ENCODE results near the gene KCNIP1.

DNA sequence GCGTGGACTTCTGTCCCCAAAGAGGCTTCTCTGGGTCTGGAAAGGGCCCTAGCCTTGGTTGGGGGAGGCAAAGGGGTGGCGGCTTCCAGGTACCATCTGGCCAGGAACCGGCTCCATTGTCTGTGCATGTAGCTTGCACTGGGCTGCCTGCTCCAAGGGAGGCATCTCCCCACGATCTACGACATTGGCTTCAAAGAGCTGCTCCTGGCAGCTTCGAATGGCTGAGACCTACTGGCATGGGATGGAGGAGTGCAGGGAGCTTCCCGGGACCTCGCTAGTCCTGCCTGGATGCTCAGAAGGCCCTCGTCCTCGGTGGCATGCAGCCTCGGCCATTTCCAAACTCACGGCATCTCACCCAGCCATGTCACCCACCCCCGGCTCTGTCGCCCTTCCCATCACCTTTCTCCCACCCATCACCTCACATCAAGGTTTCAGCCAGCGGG lies 137.8 kb downstream of the KCNIP1 start:
- TF ChIP-seq, protein P1, sequence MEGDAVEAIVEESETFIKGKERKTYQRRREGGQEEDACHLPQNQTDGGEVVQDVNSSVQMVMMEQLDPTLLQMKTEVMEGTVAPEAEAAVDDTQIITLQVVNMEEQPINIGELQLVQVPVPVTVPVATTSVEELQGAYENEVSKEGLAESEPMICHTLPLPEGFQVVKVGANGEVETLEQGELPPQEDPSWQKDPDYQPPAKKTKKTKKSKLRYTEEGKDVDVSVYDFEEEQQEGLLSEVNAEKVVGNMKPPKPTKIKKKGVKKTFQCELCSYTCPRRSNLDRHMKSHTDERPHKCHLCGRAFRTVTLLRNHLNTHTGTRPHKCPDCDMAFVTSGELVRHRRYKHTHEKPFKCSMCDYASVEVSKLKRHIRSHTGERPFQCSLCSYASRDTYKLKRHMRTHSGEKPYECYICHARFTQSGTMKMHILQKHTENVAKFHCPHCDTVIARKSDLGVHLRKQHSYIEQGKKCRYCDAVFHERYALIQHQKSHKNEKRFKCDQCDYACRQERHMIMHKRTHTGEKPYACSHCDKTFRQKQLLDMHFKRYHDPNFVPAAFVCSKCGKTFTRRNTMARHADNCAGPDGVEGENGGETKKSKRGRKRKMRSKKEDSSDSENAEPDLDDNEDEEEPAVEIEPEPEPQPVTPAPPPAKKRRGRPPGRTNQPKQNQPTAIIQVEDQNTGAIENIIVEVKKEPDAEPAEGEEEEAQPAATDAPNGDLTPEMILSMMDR (conservative IDR thresholded peaks at IDR 0.05; ENCODE audit: low read length), result no peak
- no peak for TF ChIP-seq EZH2phosphoT487 (IDR thresholded peaks at IDR 0.05; ENCODE audit: borderline replicate concordance)

All from Loucy (cell line).